H9 (cell line): ENCODE data around the gene MRO. TPM values are rescaled to one million over a fixed set of nuclear protein-coding genes. Genes with fewer than 3 reads are reported as not detected.

Experiments
- DNase-seq: peaks from one replicate; pipeline ENCODE4 v3.0.0-alpha.2; 2017
- H2AFZ ChIP-seq: one replicate; pipeline ENCODE4 v1.6.1; 2013; ENCODE audit warnings: mild to moderate bottlenecking, low read length, control low read depth, moderate library complexity
- H2AK5ac ChIP-seq: 2 replicates; pipeline ENCODE4 v1.6.1; 2013; ENCODE audit warnings: low read length, control low read depth, mixed read lengths; ENCODE audit not compliant: insufficient read length
- H2BK120ac ChIP-seq: one replicate; pipeline ENCODE4 v1.6.1; 2013; ENCODE audit warnings: low read depth, mild to moderate bottlenecking, low read length, control low read depth, inconsistent platforms; ENCODE audit not compliant: poor library complexity, severe bottlenecking
- H2BK12ac ChIP-seq: 2 replicates; pipeline ENCODE4 v1.6.1; 2013; ENCODE audit warnings: low read length, control low read depth, mixed read lengths, low read depth; ENCODE audit not compliant: insufficient read length
- H2BK15ac ChIP-seq: 2 replicates; pipeline ENCODE4 v1.6.1; 2013; ENCODE audit warnings: low read depth, low read length, control low read depth
- H2BK20ac ChIP-seq: one replicate; pipeline ENCODE4 v1.6.1; 2013; ENCODE audit warnings: low read depth, mild to moderate bottlenecking, low read length, control low read depth, inconsistent platforms; ENCODE audit not compliant: poor library complexity, severe bottlenecking
- H2BK5ac ChIP-seq: 2 replicates; pipeline ENCODE4 v1.6.1; 2013; ENCODE audit warnings: low read length, control low read depth, mixed read lengths; ENCODE audit not compliant: insufficient read length
- H3K14ac ChIP-seq: 2 replicates; pipeline ENCODE4 v1.6.1; 2013; ENCODE audit warnings: low read length, control low read depth; ENCODE audit not compliant: insufficient read depth
- H3K18ac ChIP-seq: 2 replicates; pipeline ENCODE4 v1.6.1; 2013; ENCODE audit warnings: low read depth, mild to moderate bottlenecking, mixed read lengths, low read length, control low read depth; ENCODE audit not compliant: insufficient read length
- H3K23ac ChIP-seq: 2 replicates; pipeline ENCODE4 v1.6.1; 2013; ENCODE audit warnings: low read length, control low read depth, mixed read lengths, low read depth; ENCODE audit not compliant: insufficient read length
- H3K23me2 ChIP-seq: 2 replicates; pipeline ENCODE4 v1.6.1; 2013; ENCODE audit warnings: low read depth, mild to moderate bottlenecking, mixed read lengths, low read length, control low read depth; ENCODE audit not compliant: insufficient read length, poor library complexity, severe bottlenecking
- H3K27ac ChIP-seq: 2 replicates; pipeline ENCODE4 v1.5.1; 2013; ENCODE audit warnings: low read length, control low read depth, mixed read lengths, low read depth; ENCODE audit not compliant: insufficient read length
- H3K27me3 ChIP-seq: 2 replicates; pipeline ENCODE4 v1.6.1; 2013; ENCODE audit warnings: low read length, control low read depth, inconsistent platforms; ENCODE audit not compliant: insufficient read depth
- H3K4ac ChIP-seq: 2 replicates; pipeline ENCODE4 v1.6.1; 2013; ENCODE audit warnings: low read depth, mild to moderate bottlenecking, control low read depth, inconsistent platforms, low read length, moderate library complexity
- H3K4me1 ChIP-seq: 2 replicates; pipeline ENCODE4 v1.6.1; 2013; ENCODE audit warnings: low read length, control low read depth, inconsistent platforms; ENCODE audit not compliant: insufficient read depth
- H3K4me2 ChIP-seq: 2 replicates; pipeline ENCODE4 v1.6.1; 2013; ENCODE audit warnings: low read length, control low read depth, mixed read lengths; ENCODE audit not compliant: insufficient read length, insufficient read depth
- H3K56ac ChIP-seq: 2 replicates; pipeline ENCODE4 v1.6.1; 2013; ENCODE audit warnings: low read depth, mild to moderate bottlenecking, mixed read lengths, low read length, control low read depth; ENCODE audit not compliant: insufficient read length
- H3K79me1 ChIP-seq: 2 replicates; pipeline ENCODE4 v1.6.1; 2013; ENCODE audit warnings: low read depth, mild to moderate bottlenecking, moderate library complexity, low read length, control low read depth, inconsistent platforms; ENCODE audit not compliant: insufficient read depth, poor library complexity, severe bottlenecking
- H3K79me2 ChIP-seq: 2 replicates; pipeline ENCODE4 v1.6.1; 2013; ENCODE audit warnings: low read length, control low read depth, inconsistent platforms; ENCODE audit not compliant: insufficient read depth
- H3K9ac ChIP-seq: 2 replicates; pipeline ENCODE4 v1.6.1; 2013; ENCODE audit warnings: low read length, control low read depth, mixed read lengths; ENCODE audit not compliant: insufficient read length; ENCODE audit errors: extremely low read depth
- H3K9me3 ChIP-seq: one replicate; pipeline ENCODE4 v1.6.1; 2013; ENCODE audit warnings: low read depth, low read length, inconsistent platforms; ENCODE audit not compliant: control insufficient read depth
- H3T11ph ChIP-seq: one replicate; pipeline ENCODE4 v1.6.1; 2013; ENCODE audit warnings: mild to moderate bottlenecking, low read length, control low read depth, inconsistent platforms
- H4K20me1 ChIP-seq: one replicate; pipeline ENCODE4 v1.6.1; 2013; ENCODE audit not compliant: control insufficient read depth, insufficient read length, insufficient read depth
- H4K5ac ChIP-seq: 2 replicates; pipeline ENCODE4 v1.6.1; 2013; ENCODE audit warnings: low read depth, mild to moderate bottlenecking, mixed read lengths, low read length, control low read depth; ENCODE audit not compliant: insufficient read length
- H4K8ac ChIP-seq: replicated peaks from 2 replicates; pipeline ENCODE4 v1.6.1; 2013; ENCODE audit warnings: low read length, control low read depth, mixed read lengths, low read depth; ENCODE audit not compliant: insufficient read length
- H4K91ac ChIP-seq: 2 replicates; pipeline ENCODE4 v1.6.1; 2013; ENCODE audit warnings: low read depth, mild to moderate bottlenecking, moderate library complexity, mixed read lengths, low read length, control low read depth; ENCODE audit not compliant: insufficient read length
- H3K27ac Mint-ChIP-seq, 3 experiments: 2 replicates in 2 of 3; 3 replicates in 1 of 3; pipeline ENCODE4 v1.8.0; 2020 to 2021; ENCODE audit warnings: mixed read lengths in 3 of 3, mild to moderate bottlenecking in 1 of 3, moderate library complexity in 1 of 3
- H3K27me3 Mint-ChIP-seq: 2 replicates; pipeline ENCODE4 v1.8.0; 2021; ENCODE audit warnings: low read depth, mild to moderate bottlenecking, moderate library complexity, mixed read lengths
- H3K36me3 Mint-ChIP-seq, 3 experiments: 2 replicates in 2 of 3; 3 replicates in 1 of 3; pipeline ENCODE4 v1.8.0; 2020 to 2021; ENCODE audit warnings: low read depth in 3 of 3, mixed read lengths in 3 of 3; ENCODE audit not compliant: insufficient read depth in 1 of 3
- H3K4me1 Mint-ChIP-seq, 2 experiments: 2 replicates each; pipeline ENCODE4 v1.8.0; 2020; ENCODE audit warnings: mixed read lengths in 2 of 2
- H3K4me3 Mint-ChIP-seq, 2 experiments: 2 replicates in 1 of 2; 3 replicates in 1 of 2; pipeline ENCODE4 v1.8.0; 2020 to 2021; ENCODE audit warnings: mild to moderate bottlenecking in 2 of 2, mixed read lengths in 2 of 2, moderate library complexity in 1 of 2
- H3K9me3 Mint-ChIP-seq, 2 experiments: 2 replicates in 1 of 2; 3 replicates in 1 of 2; pipeline ENCODE4 v1.8.0; 2020; ENCODE audit warnings: mild to moderate bottlenecking in 2 of 2, mixed read lengths in 2 of 2, moderate library complexity in 1 of 2
- CTCF ChIP-seq: fragments of 200-600 bp; sonication (generic); conservative IDR thresholded peaks from 3 replicates; pipeline ENCODE4 v1.8.0; 2021; ENCODE audit warnings: antibody characterized with exemption, mild to moderate bottlenecking
- WGBS: extraction: QIAGEN DNeasy Blood & Tissue Kit; methylation state at CpG from one replicate; pipeline ENCODE4 v1.1.7; 2013; ENCODE audit warnings: missing lambda C conversion rate, low lambda C conversion rate, mixed read lengths; ENCODE audit not compliant: insufficient read length; ENCODE audit errors: extremely low coverage; 5-methylcytosine and 5-hydroxymethylcytosine counted together
- total RNA-seq: library from RNA; stranded (reverse); gene quantifications from 2 replicates; pipeline ENCODE4 v1.2.1, GENCODE V29; 2021

The MRO gene
- total RNA-seq, 1 experiment from 2014 or later: 0.57 TPM

GRCh38 chr18:50844960-50845359 is 25.1 kb upstream of the MRO start:
- H3T11ph ChIP-seq: no peak overlapping the region
- H3K4me1 ChIP-seq: no peaks in the 10 kb centered on the region
- H2BK20ac ChIP-seq: no peak overlapping the region
- no peak overlapping the region for H3K27ac ChIP-seq
- H2BK15ac ChIP-seq: no peak overlapping the region
- no peak overlapping the region for H3K14ac ChIP-seq
- H3K18ac ChIP-seq: no peak overlapping the region
- no peaks in the 10 kb centered on the region for H3K27me3 ChIP-seq
- no peak overlapping the region for H4K91ac ChIP-seq
- no peak overlapping the region for H2AK5ac ChIP-seq
- WGBS: no CpG with 5 or more reads among the region's 3 CpGs
- no peaks in the 10 kb centered on the region; the same call in 1 of the 2 replicates for H3K27me3 Mint-ChIP-seq
- no peaks in the 10 kb centered on the region for H3K36me3 Mint-ChIP-seq
- no peak overlapping the region for H3K4me3 Mint-ChIP-seq
- H3K9me3 ChIP-seq: no peaks in the 10 kb centered on the region
- no peaks in the 10 kb centered on the region; a peak in 1 of 4 replicates for H3K4me1 Mint-ChIP-seq
- no peak overlapping the region for H3K4me2 ChIP-seq
- no peak overlapping the region for H2AFZ ChIP-seq
- no peaks in the 10 kb centered on the region for H3K79me1 ChIP-seq
- DNase-seq: no peak
- no peak overlapping the region for H2BK5ac ChIP-seq
- H4K20me1 ChIP-seq: no peaks in the 10 kb centered on the region
- H4K8ac ChIP-seq: no peak overlapping the region
- H2BK12ac ChIP-seq: no peak overlapping the region
- no peak overlapping the region for H4K5ac ChIP-seq
- no peak overlapping the region for H3K56ac ChIP-seq
- H3K9me3 Mint-ChIP-seq: no peaks in the 10 kb centered on the region
- H3K23ac ChIP-seq: no peak overlapping the region
- H3K9ac ChIP-seq: no peak overlapping the region
- no peak overlapping the region for H2BK120ac ChIP-seq
- no peak overlapping the region for H3K4ac ChIP-seq
- H3K79me2 ChIP-seq: no peaks in the 10 kb centered on the region
- H3K23me2 ChIP-seq: no peaks in the 10 kb centered on the region
- TF ChIP-seq CTCF: no peak
- no peak overlapping the region for H3K27ac Mint-ChIP-seq
